ENCODE measurements around the gene AS3MT. TPM values are rescaled to one million over a fixed set of nuclear protein-coding genes. Genes with fewer than 3 reads are reported as not detected.

The AS3MT gene
- total RNA-seq, 4 donors from 2014 or later: 0.51 to 15.3 (median 2.6) TPM

GRCh38 chr10:102863660-102864059, 5.6 kb upstream of the AS3MT start:
- Histone ChIP-seq H3K4me3 (no peak overlapping the region), H3K27me3 (no peaks in the 10 kb centered on the region), H3K9me3 (no peaks in the 10 kb centered on the region), H3K4me1 (no peaks in the 10 kb centered on the region), H3K36me3 (no peaks in the 10 kb centered on the region), H3K27ac (no peak overlapping the region)
- TF ChIP-seq CTCF (IDR thresholded peaks at IDR 0.05) (no peak), POLR2A (IDR thresholded peaks at IDR 0.05) (no peak)
- DNase-seq: no peak
- intact Hi-C loops (cut with DNase I; ENCODE audit: low total_unique reads): no loop called here

DNA sequence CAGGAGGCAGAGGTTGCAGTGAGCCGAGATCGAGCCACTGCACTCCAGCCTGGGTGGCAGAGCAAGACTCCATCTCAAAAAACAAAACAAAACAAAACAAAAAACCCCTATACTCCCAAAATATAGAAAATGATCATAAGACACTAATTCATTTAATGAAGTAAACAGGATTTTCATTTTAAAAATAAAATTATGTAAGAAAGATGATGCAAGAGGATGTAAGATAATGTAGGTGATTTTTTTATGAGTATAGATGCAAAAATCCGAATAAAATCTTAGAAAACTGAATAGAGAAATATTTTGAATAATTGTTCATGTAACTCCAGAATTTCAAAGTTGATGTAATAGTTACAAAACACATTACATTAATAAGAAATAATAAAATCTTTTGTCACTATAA, 3.6 kb upstream of the AS3MT start:
- no peaks in the 10 kb centered on the region for H3K9me3 ChIP-seq
- H3K36me3 ChIP-seq: no peaks in the 10 kb centered on the region
- no peaks in the 10 kb centered on the region for H3K27me3 ChIP-seq
- no peak overlapping the region for H3K4me3 ChIP-seq
- TF ChIP-seq POLR2A (IDR thresholded peaks at IDR 0.05): no peak
- TF ChIP-seq CTCF (IDR thresholded peaks at IDR 0.05): no peak
- DNase-seq: no peak
- H3K4me1 ChIP-seq: peaks cover 0 to 6% of the 10 kb centered on the region in 2 donors
- H3K27ac ChIP-seq: no peak overlapping the region
- intact Hi-C loops (cut with DNase I; ENCODE audit: low total_unique reads): no loop called here

DNA sequence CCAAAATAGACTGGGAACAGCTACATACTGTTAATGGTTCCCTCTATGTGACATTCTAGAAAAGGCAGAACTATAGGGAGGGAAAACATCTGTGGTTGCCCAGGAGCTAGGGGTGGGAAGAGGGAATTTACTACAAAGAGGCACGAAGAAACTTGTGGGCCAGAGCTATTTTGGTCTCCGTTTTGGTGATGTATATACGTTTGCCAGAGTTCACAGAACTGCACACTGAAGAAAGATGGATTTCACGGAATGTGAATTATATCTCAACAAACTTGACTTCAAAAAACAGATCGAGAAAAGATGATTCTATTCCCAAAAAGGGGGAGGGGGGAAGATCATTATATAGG, 386 bp upstream of the AS3MT start:
- Histone ChIP-seq H3K4me3 (peak overlapping the region; percentile 43 to 44), H3K27me3 (no peaks in the 10 kb centered on the region), H3K27ac (peak overlapping the region; percentile 57 to 72), H3K4me1 (peaks cover 0 to 6% of the 10 kb centered on the region in 2 donors), H3K9me3 (no peaks in the 10 kb centered on the region), H3K36me3 (no peaks in the 10 kb centered on the region)
- TF ChIP-seq POLR2A (IDR thresholded peaks at IDR 0.05): no peak
- no peak for TF ChIP-seq CTCF (IDR thresholded peaks at IDR 0.05)
- no peak for DNase-seq
- intact Hi-C loops (cut with DNase I; ENCODE audit: low total_unique reads): no loop called here

DNA sequence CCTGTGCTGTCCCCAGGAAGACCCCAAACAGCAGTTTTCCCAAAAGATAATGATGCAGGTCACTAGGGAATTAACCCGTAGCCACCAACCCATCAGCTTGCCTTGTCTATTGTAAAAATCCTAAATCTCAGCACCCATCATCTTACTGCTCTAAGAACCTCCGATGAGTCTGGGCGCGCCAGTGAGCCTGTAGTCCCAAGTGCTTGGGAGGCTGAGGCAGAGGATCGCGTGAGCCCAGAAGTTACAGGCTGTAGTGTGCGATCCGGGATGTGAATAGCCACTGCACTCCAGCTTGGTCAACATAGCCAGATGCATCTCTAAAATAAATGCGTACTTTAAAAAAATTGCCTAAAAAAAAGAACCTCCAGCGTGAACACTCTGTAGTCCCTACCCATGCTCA, 951 bp downstream of the AS3MT start:
- Histone ChIP-seq H3K4me3 (peak overlapping the region; percentile 43 to 44), H3K9me3 (no peaks in the 10 kb centered on the region), H3K27ac (peak overlapping the region in 1 of 2 donors; percentile 57), H3K36me3 (no peaks in the 10 kb centered on the region), H3K4me1 (peaks cover 0 to 6% of the 10 kb centered on the region in 2 donors), H3K27me3 (no peaks in the 10 kb centered on the region)
- intact Hi-C loops (cut with DNase I; ENCODE audit: low total_unique reads): no loop called here
- TF ChIP-seq CTCF (IDR thresholded peaks at IDR 0.05) (no peak), POLR2A (IDR thresholded peaks at IDR 0.05) (no peak)
- DNase-seq: no peak

DNA sequence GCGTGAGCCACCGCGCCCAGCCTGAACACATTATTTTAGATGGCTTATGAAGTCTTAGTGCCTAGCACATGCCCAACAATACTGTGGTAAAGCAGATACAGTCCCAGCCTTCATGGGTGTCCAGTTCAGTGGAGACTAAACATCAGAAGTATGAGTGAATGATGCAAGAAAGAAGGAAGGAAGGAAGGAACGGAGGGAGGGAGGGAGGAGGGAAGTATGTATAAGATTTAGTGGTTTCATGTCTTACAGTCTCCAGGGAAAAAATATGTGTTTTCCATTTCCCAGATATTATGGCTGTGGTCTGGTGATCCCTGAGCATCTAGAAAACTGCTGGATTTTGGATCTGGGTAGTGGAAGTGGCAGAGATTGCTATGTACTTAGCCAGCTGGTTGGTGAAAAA, 2.9 kb downstream of the AS3MT start:
- Histone ChIP-seq H3K27ac (no peak overlapping the region), H3K9me3 (no peaks in the 10 kb centered on the region), H3K4me1 (peaks cover 0 to 6% of the 10 kb centered on the region in 2 donors), H3K27me3 (no peaks in the 10 kb centered on the region), H3K36me3 (no peaks in the 10 kb centered on the region), H3K4me3 (no peak overlapping the region)
- TF ChIP-seq CTCF (IDR thresholded peaks at IDR 0.05) (no peak), POLR2A (IDR thresholded peaks at IDR 0.05) (no peak)
- DNase-seq: no peak
- intact Hi-C loops (cut with DNase I; ENCODE audit: low total_unique reads): no loop called here

Data from uterus (tissue), 4 donors.